Measurements from ENCODE around the gene RP9.

DNA sequence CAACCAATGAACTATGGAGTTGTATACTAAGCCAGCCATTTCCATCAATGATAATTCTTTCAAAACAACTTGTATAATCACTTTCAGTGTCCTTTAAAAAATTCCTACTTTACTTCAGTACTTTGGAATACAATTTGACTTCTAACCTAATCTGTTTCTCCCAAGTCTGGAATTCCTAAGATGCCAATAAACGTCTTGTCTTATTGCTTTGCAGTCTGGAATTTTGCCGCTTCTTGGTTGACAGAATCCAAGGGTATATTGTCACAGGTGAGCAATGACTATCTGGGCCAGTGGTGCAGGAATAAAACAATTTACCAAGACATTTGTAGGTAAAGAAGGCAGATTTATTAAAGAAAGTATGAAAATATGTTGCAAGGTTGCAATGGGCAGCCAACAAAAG, 21.8 kb downstream of the RP9 start:
- TF ChIP-seq, protein P1, sequence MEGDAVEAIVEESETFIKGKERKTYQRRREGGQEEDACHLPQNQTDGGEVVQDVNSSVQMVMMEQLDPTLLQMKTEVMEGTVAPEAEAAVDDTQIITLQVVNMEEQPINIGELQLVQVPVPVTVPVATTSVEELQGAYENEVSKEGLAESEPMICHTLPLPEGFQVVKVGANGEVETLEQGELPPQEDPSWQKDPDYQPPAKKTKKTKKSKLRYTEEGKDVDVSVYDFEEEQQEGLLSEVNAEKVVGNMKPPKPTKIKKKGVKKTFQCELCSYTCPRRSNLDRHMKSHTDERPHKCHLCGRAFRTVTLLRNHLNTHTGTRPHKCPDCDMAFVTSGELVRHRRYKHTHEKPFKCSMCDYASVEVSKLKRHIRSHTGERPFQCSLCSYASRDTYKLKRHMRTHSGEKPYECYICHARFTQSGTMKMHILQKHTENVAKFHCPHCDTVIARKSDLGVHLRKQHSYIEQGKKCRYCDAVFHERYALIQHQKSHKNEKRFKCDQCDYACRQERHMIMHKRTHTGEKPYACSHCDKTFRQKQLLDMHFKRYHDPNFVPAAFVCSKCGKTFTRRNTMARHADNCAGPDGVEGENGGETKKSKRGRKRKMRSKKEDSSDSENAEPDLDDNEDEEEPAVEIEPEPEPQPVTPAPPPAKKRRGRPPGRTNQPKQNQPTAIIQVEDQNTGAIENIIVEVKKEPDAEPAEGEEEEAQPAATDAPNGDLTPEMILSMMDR (conservative IDR thresholded peaks at IDR 0.05 in 1 of 2, IDR thresholded peaks at IDR 0.05 in 1 of 2; ENCODE audit: low read depth in 1 of 2, low read length in 2 of 2), result no peak
- no peak for TF ChIP-seq EZH2 (IDR thresholded peaks at IDR 0.05; ENCODE audit: low read length, missing control alignments)

Measured in fibroblast of lung (primary cell).